K562 (cell line): Measurements from ENCODE around the gene MPZL1. TPM values are rescaled to one million over a fixed set of nuclear protein-coding genes. Genes with fewer than 3 reads are reported as not detected.

Experiments used
- ATAC-seq: fragments of 200-7000 bp; cut with Tn5 transposase; 3 replicates; pipeline ENCODE4 v1.9.1; 2020; ENCODE audit warnings: moderate library complexity
- BruUV-seq: library from RNA; stranded (reverse); fragments of 400-500 nt; replicated peaks from 2 replicates; lab custom pipeline; 2021; lab: Mats Ljungman, UMichigan
- CTCF ChIA-PET: fragments of 300-600 bp; formaldehyde crosslinking; extraction: SDS; loops from one replicate; lab custom pipeline; 2021; ENCODE audit warnings: low intra/inter-chr PET ratio; lab: Yijun Ruan, JAX
- POLR2A ChIA-PET: fragments of 300-600, 350-650 bp; sonication (Branson Sonifier 250); formaldehyde crosslinking; extraction: SDS; loops from one replicate; lab custom pipeline; 2021; ENCODE audit warnings: antibody characterized with exemption, inconsistent platforms; lab: Yijun Ruan, JAX
- DNase-seq, 4 experiments: peaks; one replicate each; pipeline versions ENCODE4 v3.0.0 to v3.0.0-alpha.2; 2011 to 2018; ENCODE audit warnings: low spot score in 3 of 4, mixed read lengths in 3 of 4; ENCODE audit errors: extremely low read depth in 1 of 4
- FAIRE-seq: peaks from 2 replicates; lab custom pipeline; 2011; peaks lifted over from hg19 to GRCh38; lab: Jason Lieb, UNC
- H2AFZ ChIP-seq: 2 replicates; pipeline ENCODE4 v1.6.0; 2011; ENCODE audit warnings: low read depth, low read length, control low read depth, inconsistent platforms
- H3K27ac ChIP-seq: fragments of 200-600 bp; 3 replicates; pipeline ENCODE4 v1.8.0; 2011; ENCODE audit warnings: low read depth, mild to moderate bottlenecking, control low read depth, inconsistent platforms, low read length, moderate library complexity, mixed read lengths; ENCODE audit errors: extremely low read depth
- H3K27me3 ChIP-seq, 2 experiments: fragments of 300-600 bp in 1 of 2; 2 replicates in 1 of 2; 3 replicates in 1 of 2; pipeline versions ENCODE4 v1.6.0 to v1.8.0; 2011; ENCODE audit warnings: inconsistent platforms in 2 of 2, low read length in 2 of 2, mild to moderate bottlenecking in 1 of 2, mixed read lengths in 1 of 2, moderate library complexity in 1 of 2; ENCODE audit not compliant: control insufficient read depth in 2 of 2, insufficient read depth in 2 of 2
- H3K36me3 ChIP-seq: fragments of 300-600 bp; 3 replicates; pipeline ENCODE4 v1.8.0; 2011; ENCODE audit warnings: mild to moderate bottlenecking, low read length, inconsistent platforms; ENCODE audit not compliant: control insufficient read depth, insufficient read depth
- H3K4me1 ChIP-seq, 2 experiments: fragments of 200-600 bp in 1 of 2; replicated peaks in 1 of 2; 2 replicates in 1 of 2; 3 replicates in 1 of 2; pipeline versions ENCODE4 v1.5.1 to v1.8.0; 2011; ENCODE audit warnings: inconsistent platforms in 2 of 2, low read length in 2 of 2, mild to moderate bottlenecking in 1 of 2, mixed read lengths in 1 of 2, moderate library complexity in 1 of 2; ENCODE audit not compliant: control insufficient read depth in 2 of 2, insufficient read depth in 2 of 2
- H3K4me2 ChIP-seq: 2 replicates; pipeline ENCODE4 v1.6.1; 2011; ENCODE audit warnings: low read length, control low read depth, inconsistent platforms, mixed read lengths; ENCODE audit not compliant: insufficient read depth
- H3K4me3 ChIP-seq: fragments of 200-600 bp; sonication (generic), shearing (Covaris generic); 2 replicates; pipeline ENCODE4 v1.5.1; 2016; ENCODE audit warnings: control low read depth, inconsistent platforms
- H3K79me2 ChIP-seq: fragments of 200-600 bp; 3 replicates; pipeline ENCODE4 v1.8.0; 2011; ENCODE audit warnings: low read length, inconsistent platforms; ENCODE audit not compliant: control insufficient read depth, insufficient read depth
- H3K9ac ChIP-seq, 2 experiments: 2 replicates each; pipeline versions ENCODE4 v1.6.0 to v1.6.1; 2011; ENCODE audit warnings: low read depth in 2 of 2, low read length in 2 of 2, control low read depth in 1 of 2, inconsistent platforms in 1 of 2, mild to moderate bottlenecking in 1 of 2, mixed read lengths in 1 of 2; ENCODE audit not compliant: insufficient read depth in 1 of 2
- H3K9me1 ChIP-seq: one replicate; pipeline ENCODE4 v1.6.0; 2011; ENCODE audit warnings: inconsistent platforms, mild to moderate bottlenecking, low read length, moderate library complexity; ENCODE audit not compliant: control insufficient read depth, insufficient read depth
- H3K9me3 ChIP-seq: replicated peaks from 2 replicates; pipeline ENCODE4 v1.5.1; 2011; ENCODE audit warnings: low read depth, low read length, inconsistent platforms; ENCODE audit not compliant: control insufficient read depth, insufficient read depth
- H4K20me1 ChIP-seq: replicated peaks from 2 replicates; pipeline ENCODE4 v1.6.1; 2011; ENCODE audit warnings: low read length, inconsistent platforms, mixed read lengths; ENCODE audit not compliant: control insufficient read depth, insufficient read depth
- CC2D1A ChIP-seq: fragments of 450-650 bp; IDR thresholded peaks from 2 replicates; pipeline ENCODE4 v1.6.1; 2017; ENCODE audit warnings: mild to moderate bottlenecking
- ELK3 ChIP-seq: fragments of 450-650 bp; formaldehyde crosslinking; IDR thresholded peaks from 2 replicates; pipeline ENCODE4 v1.4.0; 2020; ENCODE audit warnings: mild to moderate bottlenecking
- GABPB2 ChIP-seq: fragments of 250-450 bp; sonication (Bioruptor Pico); conservative IDR thresholded peaks from 2 replicates; pipeline ENCODE4 v1.5.1; 2021; ENCODE audit warnings: mild to moderate bottlenecking
- GTF2A2 ChIP-seq: IDR thresholded peaks from 2 replicates; pipeline ENCODE4 v1.6.1; 2016; ENCODE audit warnings: mild to moderate bottlenecking, missing genetic modification characterization, missing compliant biosample characterization
- HDAC6 ChIP-seq: IDR thresholded peaks from 2 replicates; pipeline ENCODE4 v1.6.1; 2012; ENCODE audit warnings: low read depth, mild to moderate bottlenecking, control low read depth, inconsistent platforms, low read length, moderate library complexity
- MNT ChIP-seq, 2 experiments: fragments of 450-650 bp; conservative IDR thresholded peaks; 2 replicates each; pipeline ENCODE4 v1.6.1; 2017; ENCODE audit warnings: mild to moderate bottlenecking in 2 of 2, moderate library complexity in 2 of 2
- NFE2 ChIP-seq: IDR thresholded peaks from 2 replicates; pipeline ENCODE4 v1.6.1; 2014; ENCODE audit warnings: antibody characterized with exemption, low read depth
- PPARD ChIP-seq: fragments of 250-450 bp; sonication (Bioruptor Pico); IDR thresholded peaks from 2 replicates; pipeline ENCODE4 v1.8.0; 2022; ENCODE audit warnings: inconsistent platforms, mild to moderate bottlenecking, moderate library complexity
- STAT5B ChIP-seq: fragments of 250-450 bp; sonication (Bioruptor Pico); IDR thresholded peaks from 2 replicates; pipeline ENCODE4 v1.8.0; 2021; ENCODE audit warnings: mild to moderate bottlenecking, inconsistent platforms
- ZFP1 ChIP-seq: fragments of 450-650 bp; formaldehyde crosslinking; IDR thresholded peaks from 2 replicates; pipeline ENCODE4 v1.4.0; 2020; ENCODE audit warnings: mild to moderate bottlenecking, mixed read lengths
- ZKSCAN3 ChIP-seq: fragments of 250-450 bp; sonication (Bioruptor Pico); IDR thresholded peaks from 2 replicates; pipeline ENCODE4 v1.4.0; 2020
- ZNF449 ChIP-seq: fragments of 250-450 bp; sonication (Bioruptor Pico); IDR thresholded peaks from 2 replicates; pipeline ENCODE4 v1.8.0; 2022; ENCODE audit warnings: moderate library complexity, mild to moderate bottlenecking, inconsistent platforms
- ZNF644 ChIP-seq: fragments of 200-800 bp; sonication (Bioruptor generic); IDR thresholded peaks from 2 replicates; pipeline ENCODE4 v1.6.1; 2016; ENCODE audit warnings: low read depth, missing genetic modification characterization, missing compliant biosample characterization
- WGBS: fragments of 100-300 bp; shearing (Covaris generic); methylation state at CpG from one replicate; pipeline ENCODE4 v1.1.6; 2016; ENCODE audit warnings: low coverage, mixed read lengths; ENCODE audit not compliant: insufficient coverage; ENCODE audit errors: missing lambda C conversion rate; 5-methylcytosine and 5-hydroxymethylcytosine counted together
- in situ Hi-C: fragments of 300-500 bp; cut with MboI; formaldehyde crosslinking; loops from 4 replicates; pipeline ENCODE4 v1.15.0; 2018; ENCODE audit warnings: inconsistent platforms, mixed read lengths
- intact Hi-C: fragments of 100-400 bp; cut with micrococcal nuclease; formaldehyde crosslinking; loops from 2 replicates; pipeline ENCODE4 v1.14.2; 2022
- polyA plus RNA-seq, 8 experiments: library from polyadenylated mRNA; depleted of rRNA in 4 of 8; stranded (reverse) in 5 of 8; unstranded in 3 of 8; fragments of >200 nt; fragmentation: Nextera tagmentation in 2 of 8; fragmentation: Illumina TruSeq in 1 of 8; extraction: Ambion mirVana in 2 of 8; extraction: Trizol in 1 of 8; gene quantifications; 2 replicates each; pipeline versions ENCODE4 v1.2.1 to v1.2.3, GENCODE V29; 2011 to 2014; ENCODE audit warnings: inconsistent platforms in 1 of 8, missing spikeins in 1 of 8
- total RNA-seq, 7 experiments: library from RNA; depleted of rRNA in 6 of 7; stranded (reverse); fragments of >200 nt in 6 of 7; fragmentation: Illumina TruSeq in 2 of 7; extraction: Trizol in 2 of 7; gene quantifications; 2 replicates each; pipeline versions ENCODE4 v1.2.1 to v1.2.3, GENCODE V29; 2011 to 2021; ENCODE audit warnings: low replicate concordance in 1 of 7

MPZL1 gene
- total and polyA plus RNA-seq, 9 of the 15 experiments (the other 6 are each of a cell fraction or from before 2014, with no cell fraction given): 14.5 to 153 (median 66.5) TPM

- no peak for TF ChIP-seq ZNF449
Measured at GRCh38 chr1:167762061-167762746, 40.4 kb downstream of the MPZL1 start (continued).

- no peak overlapping the region for H3K9ac ChIP-seq
- WGBS: 63% methylated on average over 5 of the region's 5 CpGs
- H2AFZ ChIP-seq: no peak overlapping the region
- ChIA-PET CTCF (no interaction called here), POLR2A (interaction anchor here (1.0 kb wide), 1 partner anchor 20 kb away, joined by 3 read pairs; no protein-coding TSS in a partner anchor)
- no peak for DNase-seq
- no peaks in the 10 kb centered on the region for H3K27me3 ChIP-seq
- in situ Hi-C loops (no loop called here), intact Hi-C loops (loop anchor here (5.0 kb wide), 2 partner anchors 104 to 174 kb away; partner anchors contain the start of genes DCAF6 and MPC2)
- no peak overlapping the region for H3K4me2 ChIP-seq
- H3K9me3 ChIP-seq: no peaks in the 10 kb centered on the region
- peaks cover 11 to 54% of the 10 kb centered on the region in 2 experiments for H3K4me1 ChIP-seq
- FAIRE-seq: no peak
- no peaks in the 10 kb centered on the region for H4K20me1 ChIP-seq
- no peak overlapping the region for H3K4me3 ChIP-seq
- H3K79me2 ChIP-seq: peaks cover 59% of the 10 kb centered on the region
- peaks cover 32% of the 10 kb centered on the region for H3K36me3 ChIP-seq
- TF ChIP-seq ZNF644 (tag) (no peak), STAT5B (no peak), GABPB2 (CRISPR knock-in tag) (no peak), PPARD (CRISPR knock-in tag) (no peak), ZKSCAN3 (no peak), HDAC6 (no peak), GTF2A2 (no peak), ELK3 (CRISPR knock-in tag) (no peak), MNT (conservative IDR thresholded peaks at IDR 0.05) (no peak), CC2D1A (no peak), NFE2 (no peak), ZFP1 (CRISPR knock-in tag) (no peak)
- TF ChIP-seq, all 486 proteins: peak for 0
- BruUV-seq: no TSS peak
- Histone ChIP-seq H3K27ac (no peak overlapping the region), H3K9me1 (peaks cover 4% of the 10 kb centered on the region)
- no peak for ATAC-seq
Measured at GRCh38 chr1:167763525-167764220, 41.9 kb downstream of the MPZL1 start.
